ENCODE measurements around the gene ACAA2. TPM values are rescaled to one million over a fixed set of nuclear protein-coding genes. Genes with fewer than 3 reads are reported as not detected.
A peak's percentile ranks its signal among the peaks of the same experiment; 100 is the strongest.

The ACAA2 gene
- total RNA-seq, 1 donor from 2014 or later = 287 TPM

DNA sequence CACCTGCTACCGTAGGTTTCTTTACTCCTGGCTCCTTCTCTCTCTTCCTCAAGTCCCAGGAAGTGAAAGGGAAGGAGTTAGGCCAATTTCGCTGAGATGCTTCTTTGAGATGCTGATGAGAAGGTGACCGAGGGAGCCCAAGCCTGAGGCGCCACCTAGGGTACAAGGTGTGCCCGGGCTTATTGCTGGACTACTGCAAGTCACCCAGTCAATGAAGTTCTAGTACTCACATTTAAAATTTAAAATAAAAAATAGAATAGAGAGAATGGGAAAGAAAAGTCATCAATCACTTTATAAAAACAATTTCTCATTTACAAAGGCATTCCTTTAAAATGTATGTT, 45.3 kb downstream of the ACAA2 start:
- no peak overlapping the region for H3K4me3 ChIP-seq
- no peak overlapping the region for H3K27ac ChIP-seq (replicated peaks)
- H3K36me3 ChIP-seq = no peaks in the 10 kb centered on the region
- intact Hi-C loops (cut with micrococcal nuclease) = loop anchor here (5.0 kb wide), 1 partner anchor 256 kb away; no protein-coding TSS in a partner anchor
- H3K9me3 ChIP-seq (replicated peaks) = no peaks in the 10 kb centered on the region
- H3K27me3 ChIP-seq (ENCODE audit: low read depth) = no peaks in the 10 kb centered on the region
- no peaks in the 10 kb centered on the region for H3K4me1 ChIP-seq
- DNase-seq = peak; percentile 33
- TF ChIP-seq, protein P1, sequence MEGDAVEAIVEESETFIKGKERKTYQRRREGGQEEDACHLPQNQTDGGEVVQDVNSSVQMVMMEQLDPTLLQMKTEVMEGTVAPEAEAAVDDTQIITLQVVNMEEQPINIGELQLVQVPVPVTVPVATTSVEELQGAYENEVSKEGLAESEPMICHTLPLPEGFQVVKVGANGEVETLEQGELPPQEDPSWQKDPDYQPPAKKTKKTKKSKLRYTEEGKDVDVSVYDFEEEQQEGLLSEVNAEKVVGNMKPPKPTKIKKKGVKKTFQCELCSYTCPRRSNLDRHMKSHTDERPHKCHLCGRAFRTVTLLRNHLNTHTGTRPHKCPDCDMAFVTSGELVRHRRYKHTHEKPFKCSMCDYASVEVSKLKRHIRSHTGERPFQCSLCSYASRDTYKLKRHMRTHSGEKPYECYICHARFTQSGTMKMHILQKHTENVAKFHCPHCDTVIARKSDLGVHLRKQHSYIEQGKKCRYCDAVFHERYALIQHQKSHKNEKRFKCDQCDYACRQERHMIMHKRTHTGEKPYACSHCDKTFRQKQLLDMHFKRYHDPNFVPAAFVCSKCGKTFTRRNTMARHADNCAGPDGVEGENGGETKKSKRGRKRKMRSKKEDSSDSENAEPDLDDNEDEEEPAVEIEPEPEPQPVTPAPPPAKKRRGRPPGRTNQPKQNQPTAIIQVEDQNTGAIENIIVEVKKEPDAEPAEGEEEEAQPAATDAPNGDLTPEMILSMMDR (IDR thresholded peaks at IDR 0.05; ENCODE audit: borderline replicate concordance) = peak; percentile 59

DNA sequence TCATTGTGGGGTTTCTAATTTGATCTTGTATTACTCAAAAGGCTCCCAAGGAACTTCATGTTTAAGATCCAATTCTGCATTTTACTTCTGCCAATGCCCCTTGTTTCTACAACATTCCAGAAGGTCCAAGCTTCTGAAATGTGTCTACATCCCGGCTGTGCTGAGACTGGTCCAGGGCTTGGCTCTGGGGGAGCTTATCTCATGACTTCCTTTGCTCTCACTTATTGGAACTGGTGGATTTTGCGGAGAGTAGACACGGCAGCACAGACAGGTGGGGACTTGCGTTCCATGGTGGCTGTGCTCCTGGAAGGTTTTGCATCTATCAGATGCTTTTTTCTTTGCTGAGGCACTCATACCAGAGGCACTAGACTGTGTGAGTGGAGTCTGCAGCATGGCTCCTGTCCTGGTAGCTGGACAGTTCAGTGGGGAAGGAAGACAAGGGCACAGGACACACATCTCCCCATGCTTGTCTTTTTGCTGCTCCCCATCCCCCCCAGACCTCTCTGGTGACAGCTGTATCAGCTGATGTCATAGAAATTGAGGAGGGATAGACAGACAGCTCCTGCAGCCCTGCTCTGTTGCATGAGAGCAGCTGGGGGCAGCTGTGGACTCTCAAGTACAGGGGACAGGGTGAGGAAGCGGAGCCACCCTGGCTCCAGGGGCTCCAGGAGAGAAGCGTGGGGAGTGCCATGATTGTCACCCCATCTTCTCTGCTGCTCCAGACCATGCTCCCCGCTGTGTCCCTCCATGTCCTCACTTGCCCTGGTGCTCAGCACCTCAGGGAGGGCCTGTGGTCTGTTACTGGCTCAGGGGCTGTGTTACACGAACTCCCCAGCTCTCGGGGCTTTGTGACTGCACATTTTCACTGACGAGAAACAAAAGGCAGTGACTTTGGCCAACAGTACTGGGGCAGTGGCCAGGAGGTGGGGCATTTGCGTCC, 46.0 kb downstream of the ACAA2 start:
- H3K27ac ChIP-seq (replicated peaks) = no peak overlapping the region
- no peak for DNase-seq
- H3K4me1 ChIP-seq = no peaks in the 10 kb centered on the region
- H3K9me3 ChIP-seq (replicated peaks) = no peaks in the 10 kb centered on the region
- no peaks in the 10 kb centered on the region for H3K27me3 ChIP-seq (ENCODE audit: low read depth)
- intact Hi-C loops (cut with micrococcal nuclease) = loop anchor here (5.0 kb wide), 1 partner anchor 255 kb away; no protein-coding TSS in a partner anchor
- no peaks in the 10 kb centered on the region for H3K36me3 ChIP-seq
- TF ChIP-seq, protein P1 (IDR thresholded peaks at IDR 0.05; ENCODE audit: borderline replicate concordance) = no peak
- H3K4me3 ChIP-seq = no peak overlapping the region

DNA sequence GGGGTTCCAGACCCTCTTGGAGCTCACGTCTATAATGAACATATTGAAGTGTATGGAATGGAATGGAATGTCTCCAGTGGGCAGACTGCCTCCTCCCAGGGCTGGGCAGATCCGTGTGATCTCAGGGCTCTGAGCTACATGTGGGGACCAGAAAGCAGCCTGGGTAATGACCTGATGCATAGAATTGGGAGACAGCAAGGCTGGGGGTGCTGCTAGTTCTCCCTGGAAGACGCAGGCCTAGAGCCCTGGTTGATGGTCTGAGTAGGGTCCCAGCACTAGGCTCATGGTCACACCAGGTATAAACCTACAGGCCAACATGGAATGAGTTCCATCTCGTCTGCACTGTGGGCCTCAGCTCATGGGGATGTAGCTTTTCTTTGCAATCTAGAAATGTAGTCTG, 46.7 kb downstream of the ACAA2 start:
- intact Hi-C loops (cut with micrococcal nuclease) = loop anchor here (5.0 kb wide), 1 partner anchor 254 kb away; no protein-coding TSS in a partner anchor
- H3K27me3 ChIP-seq (ENCODE audit: low read depth) = no peaks in the 10 kb centered on the region
- TF ChIP-seq, protein P1 (IDR thresholded peaks at IDR 0.05; ENCODE audit: borderline replicate concordance) = no peak
- H3K4me3 ChIP-seq = no peak overlapping the region
- H3K4me1 ChIP-seq = no peaks in the 10 kb centered on the region
- no peaks in the 10 kb centered on the region for H3K36me3 ChIP-seq
- no peaks in the 10 kb centered on the region for H3K9me3 ChIP-seq (replicated peaks)
- no peak overlapping the region for H3K27ac ChIP-seq (replicated peaks)
- no peak for DNase-seq

DNA sequence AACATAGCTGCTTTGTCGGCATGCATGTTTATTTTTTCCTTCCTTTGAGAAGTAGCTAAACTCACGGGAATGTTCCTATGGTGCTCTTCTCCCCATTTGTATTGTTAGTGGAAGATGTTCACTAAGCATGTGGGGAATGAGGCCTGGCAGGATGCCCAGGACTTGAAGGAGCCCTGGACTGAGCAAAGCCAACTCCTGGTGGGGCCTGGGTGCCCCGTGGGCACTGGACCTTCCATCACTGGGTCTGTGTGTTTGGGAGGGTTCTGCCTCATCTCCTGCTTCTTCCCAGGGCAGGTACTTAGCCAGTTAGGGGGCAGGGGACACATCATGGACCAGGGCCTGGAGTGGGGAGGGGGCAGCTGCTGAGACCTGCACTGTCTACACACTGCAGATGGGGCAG, 49.3 kb downstream of the ACAA2 start:
- H3K36me3 ChIP-seq = no peaks in the 10 kb centered on the region
- DNase-seq = no peak
- peaks cover 11% of the 10 kb centered on the region for H3K27me3 ChIP-seq (ENCODE audit: low read depth)
- no peak overlapping the region for H3K27ac ChIP-seq (replicated peaks)
- no peaks in the 10 kb centered on the region for H3K4me1 ChIP-seq
- no peaks in the 10 kb centered on the region for H3K9me3 ChIP-seq (replicated peaks)
- H3K4me3 ChIP-seq = no peak overlapping the region
- intact Hi-C loops (cut with micrococcal nuclease) = no loop called here
- TF ChIP-seq, protein P1 (IDR thresholded peaks at IDR 0.05; ENCODE audit: borderline replicate concordance) = no peak

DNA sequence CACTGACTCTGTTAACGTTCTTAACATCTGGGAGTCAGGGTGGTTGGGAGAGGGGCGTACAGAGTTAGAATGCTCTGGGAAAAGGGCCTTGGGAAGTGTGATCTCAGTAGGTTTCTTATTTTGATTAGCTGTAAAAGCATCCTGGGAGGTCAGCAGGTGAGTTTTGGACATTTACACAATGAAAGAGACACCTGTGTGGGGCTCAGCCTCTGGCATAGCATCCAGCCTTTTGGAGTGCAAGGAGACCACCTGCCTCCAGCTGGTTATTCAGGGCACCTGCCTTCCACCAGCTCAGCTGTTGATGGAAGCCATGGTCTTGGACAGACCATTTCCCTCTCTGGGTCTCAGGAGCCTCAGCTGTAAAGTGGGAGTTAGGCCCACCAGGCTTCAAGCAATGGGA, 49.7 kb downstream of the ACAA2 start:
- intact Hi-C loops (cut with micrococcal nuclease) = no loop called here
- Histone ChIP-seq H3K27ac (replicated peaks) (no peak overlapping the region), H3K4me3 (no peak overlapping the region), H3K9me3 (replicated peaks) (no peaks in the 10 kb centered on the region), H3K4me1 (no peaks in the 10 kb centered on the region), H3K36me3 (no peaks in the 10 kb centered on the region), H3K27me3 (ENCODE audit: low read depth) (peaks cover 15% of the 10 kb centered on the region)
- TF ChIP-seq, protein P1 (IDR thresholded peaks at IDR 0.05; ENCODE audit: borderline replicate concordance) = no peak
- no peak for DNase-seq

All from left ventricle myocardium inferior (tissue), 1 donor.